K562 (cell line): ENCODE data around the gene TFB2M. TPM values are rescaled to one million over a fixed set of nuclear protein-coding genes. Genes with fewer than 3 reads are reported as not detected.

Experiments
- CREM ChIP-seq: IDR thresholded peaks from 2 replicates; pipeline ENCODE4 v1.6.1; 2014; ENCODE audit warnings: antibody characterized with exemption, low read depth
- DMBX1 ChIP-seq: fragments of 250-450 bp; sonication (Bioruptor Pico); IDR thresholded peaks from 2 replicates; pipeline ENCODE4 v1.8.0; 2022; ENCODE audit warnings: inconsistent platforms, mild to moderate bottlenecking, moderate library complexity, borderline replicate concordance
- EP300 ChIP-seq: IDR thresholded peaks from 2 replicates; pipeline ENCODE4 v1.6.1; 2012; ENCODE audit warnings: low read length, improper control_type of control experiment
- HINFP ChIP-seq: fragments of 450-650 bp; conservative IDR thresholded peaks from 2 replicates; pipeline ENCODE4 v1.6.1; 2016; ENCODE audit warnings: missing genetic modification characterization, low read depth, mild to moderate bottlenecking, control low read depth, missing compliant biosample characterization
- PBX2 ChIP-seq, 2 experiments: IDR thresholded peaks in 1 of 2; conservative IDR thresholded peaks in 1 of 2; 2 replicates each; pipeline ENCODE4 v1.6.1; 2016; ENCODE audit warnings: low read depth in 2 of 2, mild to moderate bottlenecking in 1 of 2, missing compliant biosample characterization in 1 of 2, missing genetic modification characterization in 1 of 2, moderate library complexity in 1 of 2
- SREBF2 ChIP-seq: sonication (generic); formaldehyde crosslinking; IDR thresholded peaks from 2 replicates; pipeline ENCODE4 v1.4.0; 2020; ENCODE audit warnings: mild to moderate bottlenecking, missing genetic modification reagents
- STAT5A ChIP-seq: IDR thresholded peaks from 2 replicates; pipeline ENCODE4 v1.6.1; 2012; ENCODE audit warnings: low read length, inconsistent platforms, borderline replicate concordance
- ZNF318 ChIP-seq, 2 experiments: fragments of 450-650 bp; IDR thresholded peaks; 2 replicates each; pipeline ENCODE4 v1.6.1; 2016; ENCODE audit warnings: mild to moderate bottlenecking in 2 of 2, borderline replicate concordance in 1 of 2, low read depth in 1 of 2, moderate library complexity in 1 of 2
- polyA plus RNA-seq, 8 experiments: library from polyadenylated mRNA; depleted of rRNA in 4 of 8; stranded (reverse) in 5 of 8; unstranded in 3 of 8; fragments of >200 nt; fragmentation: Nextera tagmentation in 2 of 8; fragmentation: Illumina TruSeq in 1 of 8; extraction: Ambion mirVana in 2 of 8; extraction: Trizol in 1 of 8; gene quantifications; 2 replicates each; pipeline versions ENCODE4 v1.2.1 to v1.2.3, GENCODE V29; 2011 to 2014; ENCODE audit warnings: inconsistent platforms in 1 of 8, missing spikeins in 1 of 8
- total RNA-seq, 7 experiments: library from RNA; depleted of rRNA in 6 of 7; stranded (reverse); fragments of >200 nt in 6 of 7; fragmentation: Illumina TruSeq in 2 of 7; extraction: Trizol in 2 of 7; gene quantifications; 2 replicates each; pipeline versions ENCODE4 v1.2.1 to v1.2.3, GENCODE V29; 2011 to 2021; ENCODE audit warnings: low replicate concordance in 1 of 7
- TF ChIP-seq, protein P1 (sequence below): sonication (generic); formaldehyde crosslinking; IDR thresholded peaks from 2 replicates; pipeline ENCODE4 v1.8.0; 2022; ENCODE audit warnings: missing genetic modification reagents, mild to moderate bottlenecking, moderate library complexity, borderline replicate concordance

Gene TFB2M
- total and polyA plus RNA-seq, 9 of the 15 experiments (the other 6 are each of a cell fraction or from before 2014, with no cell fraction given): 55.1 to 162 (median 70.6) TPM

DNA sequence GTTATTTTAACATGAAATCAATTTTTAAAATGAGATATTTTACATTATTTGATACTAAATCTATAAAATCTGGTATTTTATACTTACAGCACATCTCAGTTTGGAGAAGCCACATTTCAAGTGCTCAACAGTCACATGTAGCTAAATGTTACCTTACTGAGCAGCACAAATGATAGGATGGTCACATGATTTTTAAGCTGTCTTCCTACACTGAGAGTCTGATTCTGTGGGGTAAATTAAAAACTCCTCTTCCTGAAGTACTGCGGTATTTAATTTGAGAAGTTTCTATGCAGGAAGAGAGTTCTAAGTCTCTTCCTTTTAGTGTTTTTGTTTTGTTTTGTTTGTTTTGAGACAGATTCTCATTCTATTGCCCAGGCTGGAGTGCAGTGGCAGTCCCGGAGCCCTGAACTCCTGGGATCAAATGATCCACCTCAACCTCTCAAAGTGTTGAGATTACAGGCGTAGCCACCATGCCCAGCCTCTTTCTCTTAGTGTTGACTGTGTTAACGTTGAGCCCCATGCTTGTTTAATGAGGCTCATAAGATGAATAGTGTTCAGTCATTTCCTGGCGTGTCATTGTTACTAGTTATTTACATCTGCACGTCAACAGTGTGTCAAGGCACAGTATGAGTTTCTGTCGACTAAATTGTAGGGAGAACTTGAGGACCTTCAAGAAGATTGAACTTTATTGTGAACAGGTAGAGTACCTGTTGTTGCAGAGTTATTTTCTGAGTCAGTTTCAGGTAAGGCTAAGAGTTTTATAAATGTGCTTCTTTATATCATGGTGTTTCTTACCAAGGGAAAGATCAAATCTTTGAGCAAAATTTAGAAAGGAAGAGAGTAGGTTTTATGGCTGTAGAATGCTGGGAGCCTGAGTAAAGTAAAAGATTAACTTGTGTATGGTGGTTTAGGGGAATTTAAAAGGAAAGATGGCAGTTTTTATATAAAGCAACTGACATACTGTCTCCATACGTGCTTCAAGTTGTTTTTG is 3.5 kb upstream of the TFB2M start (continued):
- TF ChIP-seq HINFP (tag) (no peak), SREBF2 (no peak), DMBX1 (CRISPR knock-in tag) (peak; percentile 56; the same call in 1 of the 2 replicates), STAT5A (no peak), EP300 (0 out of 2 replicates have a peak, but pooled peaks have one; percentile 14), ZNF318 (IDR thresholded peaks at IDR 0.05; ENCODE audit: borderline replicate concordance in 1 of 2, low read depth in 1 of 2) (0 out of 4 replicates have a peak, but pooled peaks of 1 of the 2 experiments have one; percentile 46), CREM (peak; percentile 55; the same call in 1 of the 2 replicates), PBX2 (CRISPR knock-in tag; IDR thresholded peaks at IDR 0.05; ENCODE audit: low read depth) (no peak), PBX2 (tag; conservative IDR thresholded peaks at IDR 0.05; ENCODE audit: low read depth) (peak; percentile 81)
- TF ChIP-seq, protein P1, sequence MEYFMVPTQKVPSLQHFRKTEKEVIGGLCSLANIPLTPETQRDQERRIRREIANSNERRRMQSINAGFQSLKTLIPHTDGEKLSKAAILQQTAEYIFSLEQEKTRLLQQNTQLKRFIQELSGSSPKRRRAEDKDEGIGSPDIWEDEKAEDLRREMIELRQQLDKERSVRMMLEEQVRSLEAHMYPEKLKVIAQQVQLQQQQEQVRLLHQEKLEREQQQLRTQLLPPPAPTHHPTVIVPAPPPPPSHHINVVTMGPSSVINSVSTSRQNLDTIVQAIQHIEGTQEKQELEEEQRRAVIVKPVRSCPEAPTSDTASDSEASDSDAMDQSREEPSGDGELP (CRISPR knock-in tag): no peak
